KOPT-K1 (cell line): ENCODE measurements around the gene DEK.
"Not testable (repeated sequence)": the region's sequence is repeated elsewhere in the genome, so short reads cannot be mapped to it uniquely, and the experiment has no call there.

ENCODE experiments used
- H3K27ac ChIP-seq: fragments of 200-600 bp; sonication (generic); 2 replicates; pipeline ENCODE4 v1.5.1; 2016; ENCODE audit warnings: antibody characterized with exemption, mild to moderate bottlenecking, low read depth, low read length; ENCODE audit not compliant: poor library complexity, severe bottlenecking
- H3K36me3 ChIP-seq: fragments of 200-600 bp; sonication (generic); 2 replicates; pipeline ENCODE4 v1.5.1; 2017; ENCODE audit warnings: antibody characterized with exemption, mild to moderate bottlenecking, low read length, moderate library complexity; ENCODE audit not compliant: insufficient read depth
- H3K9me3 ChIP-seq: fragments of 200-600 bp; sonication (generic); 2 replicates; pipeline ENCODE4 v1.5.1; 2017; ENCODE audit warnings: antibody characterized with exemption, low read length, mild to moderate bottlenecking; ENCODE audit not compliant: insufficient read depth, poor library complexity, severe bottlenecking

DEK gene

GRCh38 chr6:18179770-18180356, 84.5 kb downstream of the DEK start:
- Histone ChIP-seq H3K9me3 (no peaks in the 10 kb centered on the region), H3K27ac (no peak overlapping the region), H3K36me3 (0 out of 2 replicates have a peak, but pooled peaks cover 1% of the 10 kb centered on the region)

DNA sequence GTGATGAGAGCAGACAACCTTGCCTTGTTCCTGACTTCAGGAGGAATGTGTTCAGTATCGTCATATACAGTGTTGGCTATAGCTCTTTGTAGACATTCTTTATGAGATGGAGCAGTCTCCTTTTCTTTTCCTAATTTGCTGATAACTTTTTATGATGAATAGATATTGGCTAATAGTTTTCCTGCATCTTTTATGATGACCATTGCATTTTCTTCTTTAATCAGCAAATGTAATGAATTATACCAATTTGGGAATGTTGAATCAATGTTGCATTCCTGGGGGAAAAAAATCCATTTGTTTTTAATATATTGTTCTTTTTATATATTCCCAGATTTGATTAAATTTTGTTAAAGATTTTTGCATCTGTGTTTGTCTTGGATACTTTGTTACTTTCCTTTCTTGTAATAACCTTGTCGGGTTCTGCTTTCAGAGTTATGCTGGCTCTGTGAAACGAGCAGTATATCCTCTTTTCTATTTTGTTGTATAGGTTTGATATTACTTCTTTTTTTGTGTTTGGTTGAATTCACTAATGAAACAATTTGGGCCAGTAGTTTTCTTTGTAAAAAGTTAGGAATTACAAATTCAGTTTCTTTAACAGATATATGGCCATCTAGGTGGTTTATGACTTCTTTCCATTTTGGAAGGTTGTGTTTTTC, 85.2 kb downstream of the DEK start:
- H3K36me3 ChIP-seq: peaks cover 6% of the 10 kb centered on the region; the same call in 1 of the 2 replicates
- H3K27ac ChIP-seq: no peak overlapping the region
- H3K9me3 ChIP-seq: no peaks in the 10 kb centered on the region

DNA sequence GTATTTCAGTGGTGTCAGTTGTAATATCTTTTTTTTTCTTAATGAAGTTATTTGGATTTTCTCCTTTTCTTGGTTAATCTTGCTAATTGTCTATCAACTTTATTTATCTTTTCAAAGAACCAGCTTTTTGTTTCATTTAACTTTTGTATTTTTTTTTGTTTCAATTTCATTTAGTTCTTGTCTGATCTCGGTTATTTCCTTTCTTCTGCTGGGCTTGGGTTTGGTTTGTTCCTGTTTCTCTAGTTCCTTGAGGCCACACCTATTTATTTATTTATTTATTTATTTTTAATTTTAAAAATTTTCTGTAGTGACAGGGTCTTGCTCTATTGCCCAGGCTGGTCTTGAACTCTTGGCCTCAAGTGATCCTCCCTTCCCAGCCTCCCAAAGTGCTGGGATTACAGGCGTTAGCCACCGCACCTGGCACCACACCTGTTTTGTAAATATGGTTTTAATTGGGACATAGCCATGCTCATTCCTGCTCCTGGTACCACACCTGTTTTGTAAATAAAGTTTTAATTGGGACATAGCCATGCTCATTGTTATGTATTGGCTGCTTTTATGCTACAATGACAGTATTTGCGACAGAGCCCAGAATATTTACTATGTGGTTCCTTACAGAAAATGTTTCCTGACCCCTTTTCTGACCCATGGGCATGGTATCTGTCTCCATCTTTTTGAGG, 86.9 kb downstream of the DEK start:
- H3K27ac ChIP-seq: no peak overlapping the region
- peaks cover 6% of the 10 kb centered on the region; the same call in 1 of the 2 replicates for H3K36me3 ChIP-seq
- H3K9me3 ChIP-seq: no peaks in the 10 kb centered on the region

DNA sequence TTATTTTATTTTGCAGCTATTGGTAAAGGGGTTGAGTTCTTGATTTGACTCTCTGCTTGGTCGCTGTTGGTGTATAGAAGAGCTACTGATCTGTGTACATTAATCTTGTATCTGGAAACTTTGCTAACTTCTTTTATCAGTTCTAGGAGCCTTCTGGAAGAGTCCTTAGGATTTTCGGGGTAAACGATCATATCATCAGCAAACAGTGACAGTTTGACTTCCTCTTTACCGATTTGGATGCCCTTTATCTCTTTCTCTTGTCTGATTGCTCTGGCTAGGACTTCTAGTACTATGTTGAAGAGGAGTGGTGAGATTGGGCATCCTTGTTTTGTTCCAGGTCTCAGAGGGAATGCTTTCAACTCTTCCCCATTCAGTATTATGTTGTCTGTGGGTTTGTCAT, 88.1 kb downstream of the DEK start:
- H3K9me3 ChIP-seq, H3K27ac ChIP-seq, H3K36me3 ChIP-seq: not testable (repeated sequence)
